ENCODE measurements around the gene BSG.

BSG gene

GRCh38 chr19:572140-572742 is at the start of gene BSG:
Gene BSG, plus strand, starts transcription at chr19:572596. Its CDS starts 39 bp downstream, at chr19:572635.
- peak; percentile 9 for FAIRE-seq

- no peak for FAIRE-seq
Observed at GRCh38 chr19:522726-523125, 49.7 kb upstream of the BSG start.

- no peak for FAIRE-seq
Observed at GRCh38 chr19:524062-524674, 48.2 kb upstream of the BSG start.

GRCh38 chr19:525029-525428 is 47.4 kb upstream of the BSG start:
- FAIRE-seq = no peak

- FAIRE-seq = no peak
Observed at GRCh38 chr19:525857-526419, 46.5 kb upstream of the BSG start.

- FAIRE-seq = no peak
Observed at GRCh38 chr19:530134-531008, 42.0 kb upstream of the BSG start.

GRCh38 chr19:531009-531752 is 41.2 kb upstream of the BSG start:
- FAIRE-seq = no peak

GRCh38 chr19:531753-532560 is 40.4 kb upstream of the BSG start, which contains the start of gene CDC34:
Gene CDC34, plus strand, starts transcription at chr19:531760. Its CDS starts 172 bp downstream, at chr19:531932.
- FAIRE-seq = no peak

GRCh38 chr19:532561-533363 is 39.6 kb upstream of the BSG start:
- FAIRE-seq = no peak

GRCh38 chr19:533364-534058 is 38.9 kb upstream of the BSG start:
- no peak for FAIRE-seq

GRCh38 chr19:534088-534487 is 38.3 kb upstream of the BSG start:
- FAIRE-seq = no peak

- no peak for FAIRE-seq
Observed at GRCh38 chr19:535017-535835, 37.2 kb upstream of the BSG start.

GRCh38 chr19:536031-536880 is 36.1 kb upstream of the BSG start:
- no peak for FAIRE-seq

GRCh38 chr19:536881-537404 is 35.5 kb upstream of the BSG start:
- no peak for FAIRE-seq

GRCh38 chr19:538641-539428 is 33.6 kb upstream of the BSG start:
- no peak for FAIRE-seq

GRCh38 chr19:539429-540030 is 32.9 kb upstream of the BSG start:
- no peak for FAIRE-seq

All from TTC549 (cell line).